ENCODE measurements around the gene RAB27A. TPM values are rescaled to one million over a fixed set of nuclear protein-coding genes. Genes with fewer than 3 reads are reported as not detected.
A peak's percentile ranks its signal among the peaks of the same experiment; 100 is the strongest.

RAB27A gene
- total RNA-seq, 4 donors from 2014 or later, result 1.1 to 3.2 (median 1.8) TPM

GRCh38 chr15:55266547-55266946 is 23.1 kb downstream of the RAB27A start:
- no peaks in the 10 kb centered on the region for H3K36me3 ChIP-seq
- DNase-seq (no peak), ATAC-seq (no peak)
- H3K27ac ChIP-seq, result no peak overlapping the region
- intact Hi-C loops (cut with DNase I; ENCODE audit: low total_unique reads) (no loop called here), in situ Hi-C loops (cut with MboI; ENCODE audit: low sequenced_read_pairs in 4 of 4) (no loop called here)
- no peaks in the 10 kb centered on the region for H3K27me3 ChIP-seq
- H3K9me3 ChIP-seq, result no peaks in the 10 kb centered on the region
- TF ChIP-seq CTCF (IDR thresholded peaks at IDR 0.05 in 4 of 5, conservative IDR thresholded peaks at IDR 0.05 in 1 of 5) (no peak), POLR2A (IDR thresholded peaks at IDR 0.05) (no peak)
- no peak overlapping the region for H3K4me3 ChIP-seq
- H3K4me1 ChIP-seq, result no peaks in the 10 kb centered on the region

DNA sequence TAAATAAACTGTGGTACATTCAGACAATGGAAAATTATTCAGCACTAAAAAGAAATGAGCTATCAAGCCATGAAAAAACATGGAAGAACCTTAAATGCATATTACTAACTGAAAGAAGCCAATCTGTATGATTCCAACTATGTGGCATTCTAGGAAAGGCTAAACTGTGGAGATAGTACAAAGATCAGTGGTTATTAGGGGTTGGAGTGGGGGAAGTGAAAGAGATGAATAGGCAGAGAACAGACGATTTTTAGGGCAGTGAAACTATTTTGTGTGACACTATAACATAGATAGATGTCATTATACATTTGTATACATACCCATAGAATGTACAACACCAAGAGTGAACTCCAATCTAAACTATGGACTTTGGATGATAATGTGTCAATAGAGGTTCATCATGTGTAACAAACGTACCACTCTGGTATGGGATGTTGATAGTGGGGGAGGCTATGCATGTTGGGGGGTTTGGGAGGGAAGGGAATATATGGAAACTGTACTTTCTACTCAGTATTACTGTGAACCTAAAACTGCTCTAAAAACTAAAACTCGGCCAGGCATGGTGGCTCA is 29.0 kb downstream of the RAB27A start:
- in situ Hi-C loops (cut with MboI; ENCODE audit: low sequenced_read_pairs in 4 of 4), result no loop called here
- Histone ChIP-seq H3K36me3 (no peaks in the 10 kb centered on the region), H3K4me1 (no peaks in the 10 kb centered on the region)

GRCh38 chr15:55257938-55258337 is 31.7 kb downstream of the RAB27A start:
- DNase-seq (no peak), ATAC-seq (no peak)
- Histone ChIP-seq H3K27ac (no peak overlapping the region), H3K36me3 (no peaks in the 10 kb centered on the region), H3K27me3 (no peaks in the 10 kb centered on the region), H3K4me3 (no peak overlapping the region), H3K4me1 (no peaks in the 10 kb centered on the region), H3K9me3 (no peaks in the 10 kb centered on the region)
- TF ChIP-seq POLR2A (IDR thresholded peaks at IDR 0.05), result no peak
- in situ Hi-C loops (cut with MboI; ENCODE audit: low sequenced_read_pairs in 4 of 4), result no loop called here
- intact Hi-C loops (cut with DNase I; ENCODE audit: low total_unique reads), result no loop called here

More for the DNA sequence above, 29.0 kb downstream of the RAB27A start:
- Histone ChIP-seq H3K4me3 (no peak overlapping the region), H3K9me3 (no peaks in the 10 kb centered on the region), H3K27ac (no peak overlapping the region), H3K27me3 (no peaks in the 10 kb centered on the region)
- ATAC-seq, result no peak
- no peak for TF ChIP-seq POLR2A (IDR thresholded peaks at IDR 0.05)
- TF ChIP-seq CTCF (IDR thresholded peaks at IDR 0.05 in 4 of 5, conservative IDR thresholded peaks at IDR 0.05 in 1 of 5), result no peak
- intact Hi-C loops (cut with DNase I; ENCODE audit: low total_unique reads), result no loop called here
- no peak for DNase-seq

GRCh38 chr15:55257012-55257670 is 32.5 kb downstream of the RAB27A start:
- DNase-seq (no peak), ATAC-seq (no peak)
- in situ Hi-C loops (cut with MboI; ENCODE audit: low sequenced_read_pairs in 4 of 4) (no loop called here), intact Hi-C loops (cut with DNase I; ENCODE audit: low total_unique reads) (no loop called here)
- no peak overlapping the region for H3K4me3 ChIP-seq
- no peaks in the 10 kb centered on the region for H3K4me1 ChIP-seq
- TF ChIP-seq CTCF (IDR thresholded peaks at IDR 0.05 in 4 of 5, conservative IDR thresholded peaks at IDR 0.05 in 1 of 5), result no peak
- no peak for TF ChIP-seq POLR2A (IDR thresholded peaks at IDR 0.05)
- H3K27ac ChIP-seq, result no peak overlapping the region
- H3K36me3 ChIP-seq, result no peaks in the 10 kb centered on the region
- no peaks in the 10 kb centered on the region for H3K9me3 ChIP-seq
- H3K27me3 ChIP-seq, result no peaks in the 10 kb centered on the region

DNA sequence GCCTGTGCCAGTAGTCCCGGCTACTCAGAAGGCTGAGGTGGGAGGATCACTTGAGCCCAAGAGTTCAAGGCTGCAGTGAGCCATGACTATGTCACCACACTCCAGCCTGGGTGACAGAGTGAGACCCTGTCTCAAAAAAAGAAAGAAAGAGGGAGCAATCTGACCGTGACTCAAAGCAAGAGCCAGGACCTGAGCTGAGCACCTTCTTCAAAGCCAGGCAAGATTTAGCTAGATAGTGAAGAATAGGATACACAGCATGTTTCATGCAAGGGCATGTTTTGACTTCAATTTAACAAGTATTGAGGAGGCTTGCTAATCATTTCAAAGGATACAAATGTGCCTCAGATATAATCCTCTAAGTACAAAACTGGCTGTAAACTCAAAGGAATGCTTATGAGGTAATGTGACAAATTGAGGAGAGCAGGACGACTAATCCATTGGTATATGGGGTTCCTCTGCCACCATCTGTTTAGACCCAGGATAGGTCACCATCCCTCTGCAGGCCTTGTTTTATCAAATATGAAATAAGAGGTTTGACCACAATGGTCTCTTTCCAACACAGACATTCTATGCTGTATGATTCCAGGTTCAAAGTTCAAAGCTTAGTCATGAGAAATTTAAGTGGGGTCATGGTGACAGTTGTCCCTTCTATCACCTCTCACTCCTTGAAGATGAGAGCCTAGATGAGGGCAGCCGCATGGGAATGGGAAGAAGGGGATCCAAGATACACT is 33.2 kb downstream of the RAB27A start:
- in situ Hi-C loops (cut with MboI; ENCODE audit: low sequenced_read_pairs in 4 of 4), result no loop called here
- Histone ChIP-seq H3K4me3 (no peak overlapping the region), H3K27me3 (no peaks in the 10 kb centered on the region), H3K9me3 (no peaks in the 10 kb centered on the region), H3K4me1 (no peaks in the 10 kb centered on the region), H3K36me3 (no peaks in the 10 kb centered on the region), H3K27ac (peak overlapping the region in 1 of 4 donors; percentile 19)
- ATAC-seq (no peak), DNase-seq (no peak)
- TF ChIP-seq CTCF (IDR thresholded peaks at IDR 0.05 in 4 of 5, conservative IDR thresholded peaks at IDR 0.05 in 1 of 5) (no peak), POLR2A (IDR thresholded peaks at IDR 0.05) (no peak)
- intact Hi-C loops (cut with DNase I; ENCODE audit: low total_unique reads), result no loop called here

All from gastrocnemius medialis (tissue), 4 donors.